ENCODE results near the gene FBXL13.
"Not testable (repeated sequence)": the region's sequence is repeated elsewhere in the genome, so short reads cannot be mapped to it uniquely, and the experiment has no call there.

FBXL13 gene

DNA sequence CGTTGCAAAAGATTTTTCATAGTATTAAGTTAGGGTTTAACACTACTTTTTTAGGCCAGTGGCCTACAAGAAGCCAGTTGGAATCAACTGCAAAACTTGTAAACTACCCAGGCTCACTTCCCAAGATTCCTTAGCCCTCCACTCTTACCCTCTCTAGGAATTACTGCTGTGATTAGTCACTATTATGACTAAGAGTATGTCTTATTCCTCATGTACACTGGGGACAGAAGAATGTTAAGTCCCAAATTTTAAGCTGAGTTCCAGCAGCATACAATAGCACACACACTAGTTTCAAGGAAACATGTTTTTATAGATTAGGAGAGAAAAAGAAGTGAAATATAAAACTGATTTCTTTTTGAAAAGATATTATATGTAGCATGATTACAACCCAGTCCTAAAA lies 42.8 kb downstream of the FBXL13 start:
- FAIRE-seq = no peak
- DNase-seq (ENCODE audit: insufficient read length, low spot score) = no peak

DNA sequence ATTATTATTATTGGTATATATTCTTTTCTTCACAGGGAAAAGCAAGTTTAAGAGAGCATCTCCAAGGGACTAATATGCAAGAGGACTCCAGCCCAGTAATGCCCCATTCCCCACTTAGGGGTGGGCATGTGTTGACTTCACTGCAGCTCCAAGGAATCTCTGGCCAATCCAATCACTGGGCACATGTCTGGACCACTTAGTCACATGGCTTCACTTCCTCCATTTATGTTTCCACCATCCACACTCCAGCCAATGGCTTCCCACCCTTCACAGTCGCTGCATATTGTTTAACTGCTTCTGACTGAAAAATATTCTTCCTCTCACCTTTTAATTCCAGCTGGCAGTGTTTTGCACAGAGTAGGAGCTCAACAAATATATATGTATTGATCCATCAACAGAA lies 43.6 kb downstream of the FBXL13 start:
- FAIRE-seq = no peak
- DNase-seq (ENCODE audit: insufficient read length, low spot score) = no peak

DNA sequence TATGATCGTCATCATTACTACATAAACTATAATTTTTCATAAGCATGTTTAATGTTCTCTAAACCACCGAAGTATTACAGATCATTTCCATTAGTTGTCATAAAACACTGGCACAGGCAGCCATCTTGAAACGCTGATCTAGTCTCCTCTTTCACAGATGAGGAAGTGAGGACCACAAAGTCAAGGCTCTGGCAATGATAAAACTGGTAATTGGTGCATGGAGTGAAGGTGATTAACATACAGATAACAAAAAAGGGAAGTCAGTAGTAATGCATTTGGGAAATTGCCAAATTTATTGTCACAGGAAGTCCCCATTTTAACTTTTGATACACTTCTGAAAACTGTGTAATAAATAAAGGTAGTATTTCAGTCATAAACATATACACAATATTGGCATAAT lies 49.3 kb downstream of the FBXL13 start:
- DNase-seq (ENCODE audit: insufficient read length, low spot score) (no peak), FAIRE-seq (no peak)

DNA sequence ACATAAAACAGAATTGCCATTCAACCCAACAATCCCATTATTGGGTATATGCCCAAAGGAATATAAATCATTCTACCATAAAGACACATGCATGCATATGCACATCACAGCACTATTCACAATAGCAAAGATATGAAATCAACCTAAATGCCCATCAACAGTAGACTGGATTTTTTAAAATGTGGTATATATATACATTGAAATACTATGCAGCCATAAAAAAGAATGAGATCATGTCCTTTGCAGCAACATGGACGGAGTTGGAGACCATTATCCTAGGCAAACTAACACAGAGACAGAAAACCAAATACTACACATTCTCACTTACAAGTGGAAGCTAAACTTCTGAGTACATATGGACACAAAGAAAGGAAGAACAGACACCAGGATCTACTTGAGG lies 51.0 kb downstream of the FBXL13 start:
- not testable (repeated sequence) for FAIRE-seq

DNA sequence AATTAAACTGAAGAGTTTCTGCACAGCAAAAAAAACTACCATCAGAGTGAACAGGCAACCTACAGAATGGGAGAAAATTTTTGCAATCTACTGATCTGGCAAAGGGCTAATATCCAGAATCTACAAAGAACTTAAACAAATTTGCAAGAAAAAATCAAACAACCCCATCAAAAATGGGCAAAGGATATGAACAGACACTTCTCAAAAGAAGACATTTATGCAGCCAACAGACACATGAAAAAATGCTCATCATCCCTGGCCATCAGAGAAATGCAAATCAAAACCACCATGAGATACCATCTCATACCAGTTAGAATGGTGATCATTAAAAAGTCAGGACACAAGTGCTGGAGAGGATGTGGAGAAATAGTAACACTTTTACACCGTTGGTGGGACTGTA lies 53.1 kb downstream of the FBXL13 start:
- not testable (repeated sequence) for FAIRE-seq; DNase-seq (ENCODE audit: insufficient read length, low spot score)

More for the DNA sequence above, 51.0 kb downstream of the FBXL13 start:
- DNase-seq (ENCODE audit: insufficient read length, low spot score) = not testable (repeated sequence)

DNA sequence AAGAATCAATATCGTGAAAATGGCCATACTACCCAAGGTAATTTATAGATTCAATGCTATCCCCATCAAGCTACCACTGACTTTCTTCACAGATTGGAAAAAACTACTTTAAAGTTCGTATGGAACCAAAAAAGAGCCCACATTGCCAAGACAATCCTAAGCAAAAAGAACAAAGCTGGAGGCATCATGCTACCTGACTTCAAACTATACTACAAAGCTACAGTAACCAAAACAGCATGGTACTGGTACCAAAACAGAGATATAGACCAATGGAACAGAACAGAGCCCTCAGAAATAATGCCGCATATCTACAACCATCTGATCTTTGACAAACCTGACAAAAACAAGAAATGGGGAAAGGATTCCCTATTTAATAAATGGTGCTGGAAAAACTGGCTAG lies 53.7 kb downstream of the FBXL13 start:
- not testable (repeated sequence) for FAIRE-seq; DNase-seq (ENCODE audit: insufficient read length, low spot score)

DNA sequence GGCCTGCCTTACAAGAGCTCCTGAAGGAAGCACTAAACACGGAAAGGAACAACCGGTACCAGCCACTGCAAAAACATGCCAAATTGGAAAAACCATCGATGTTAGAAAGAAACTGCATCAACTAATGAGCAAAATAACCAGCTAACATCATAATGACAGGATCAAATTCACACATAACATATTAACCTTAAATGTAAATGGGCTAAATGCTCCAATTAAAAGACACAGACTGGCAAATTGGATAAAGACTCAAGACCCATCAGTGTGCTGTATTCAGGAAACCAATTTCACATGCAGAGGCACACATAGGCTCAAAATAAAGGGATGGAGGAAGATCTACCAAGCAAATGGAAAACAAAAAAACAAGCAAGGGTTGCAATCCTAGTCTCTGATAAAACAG lies 56.3 kb downstream of the FBXL13 start:
- not testable (repeated sequence) for DNase-seq (ENCODE audit: insufficient read length, low spot score); FAIRE-seq

DNA sequence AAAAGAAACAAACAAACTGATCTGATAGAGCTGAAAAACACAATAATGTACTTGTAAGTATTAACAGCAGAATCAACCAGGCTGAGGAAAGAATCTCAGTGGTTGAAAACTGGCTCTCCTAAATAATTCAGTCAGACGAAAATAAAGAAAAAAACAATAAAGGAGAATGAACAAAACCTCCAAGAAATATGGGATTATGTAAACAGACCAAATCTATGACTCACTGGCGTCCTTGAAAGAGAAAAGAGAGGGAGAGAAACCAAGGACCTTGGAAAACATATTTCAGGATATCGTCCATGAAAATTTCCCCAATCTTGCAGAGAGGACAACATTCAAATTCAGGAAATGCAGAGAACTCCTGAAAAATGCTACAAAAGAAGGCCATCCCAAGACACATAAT lies 62.9 kb downstream of the FBXL13 start:
- DNase-seq (ENCODE audit: insufficient read length, low spot score) (no peak), FAIRE-seq (no peak)

DNA sequence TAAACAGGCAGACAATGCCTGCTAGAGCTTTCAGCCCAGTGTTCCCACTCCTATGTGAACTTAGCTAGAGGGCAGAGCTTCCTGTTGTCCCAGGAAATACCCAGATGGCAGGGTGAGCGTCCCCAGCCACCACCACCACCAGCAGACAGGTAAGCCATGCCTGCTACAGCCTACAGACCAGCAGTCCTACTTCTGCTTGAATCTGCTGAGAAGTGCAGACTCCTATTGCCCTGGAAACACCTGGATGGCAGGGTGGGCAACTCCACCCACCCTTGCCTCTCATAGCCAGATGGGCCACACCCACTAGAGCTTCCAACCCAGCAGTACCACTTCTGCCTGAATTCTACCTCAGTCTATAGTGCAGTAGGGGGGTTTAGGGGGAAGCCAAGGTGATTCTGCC lies 64.4 kb downstream of the FBXL13 start:
- FAIRE-seq = no peak
- DNase-seq (ENCODE audit: insufficient read length, low spot score) = no peak

DNA sequence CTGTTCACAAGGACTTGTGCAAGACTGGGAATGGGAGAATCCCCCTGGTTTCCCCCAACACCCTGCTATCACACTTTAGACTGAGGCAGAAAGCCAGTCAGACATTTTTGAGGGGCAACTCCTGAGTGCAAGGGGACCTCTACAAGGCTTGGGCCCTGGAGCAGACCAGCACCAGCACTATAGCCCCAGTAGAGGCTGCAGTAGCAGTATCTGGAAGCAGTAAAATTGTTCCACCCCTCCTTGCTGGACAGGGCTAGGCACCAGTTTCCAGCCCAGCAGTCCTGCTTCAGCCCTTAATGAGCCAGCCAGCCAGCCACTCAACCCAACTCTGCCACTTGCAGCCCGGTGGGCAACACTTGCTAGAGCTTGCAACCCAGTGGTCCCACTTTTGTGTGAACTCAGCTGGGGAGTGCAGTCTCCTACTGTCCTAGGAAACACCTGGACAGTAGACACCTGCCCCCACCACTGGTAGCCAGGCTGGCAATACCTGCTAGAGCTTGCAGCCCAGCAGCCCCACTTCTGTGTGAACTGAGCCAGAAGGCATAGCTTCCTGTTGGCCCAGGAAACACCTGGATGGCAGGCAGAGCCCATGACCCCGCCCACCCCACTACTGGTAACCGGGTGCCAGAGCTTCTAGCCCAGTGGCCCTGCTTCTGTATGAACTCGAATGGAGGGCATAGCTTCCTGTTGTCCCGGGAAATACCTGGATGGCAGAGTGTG lies 65.0 kb downstream of the FBXL13 start:
- FAIRE-seq (no peak), DNase-seq (ENCODE audit: insufficient read length, low spot score) (no peak)

DNA sequence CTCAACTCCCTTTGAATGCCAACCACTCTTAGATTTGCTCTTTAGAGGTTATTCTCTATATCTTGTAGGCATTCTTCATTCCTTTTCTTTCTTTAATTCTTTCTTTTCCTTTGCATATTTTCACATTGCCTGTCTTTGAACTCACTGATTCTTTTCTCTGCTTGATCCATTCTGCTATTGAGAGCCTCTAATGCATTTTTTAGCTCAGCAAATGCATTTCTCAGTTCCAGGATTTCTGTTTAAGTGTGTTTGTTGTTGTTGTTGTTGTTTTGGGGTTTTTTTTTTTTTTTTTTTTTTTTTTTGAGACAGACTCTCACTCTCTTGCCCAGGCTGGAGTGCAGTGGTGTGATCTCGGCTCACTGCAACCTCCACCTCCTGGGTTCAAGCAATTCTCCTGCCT lies 71.6 kb downstream of the FBXL13 start:
- DNase-seq (ENCODE audit: insufficient read length, low spot score) = no peak
- FAIRE-seq = no peak

DNA sequence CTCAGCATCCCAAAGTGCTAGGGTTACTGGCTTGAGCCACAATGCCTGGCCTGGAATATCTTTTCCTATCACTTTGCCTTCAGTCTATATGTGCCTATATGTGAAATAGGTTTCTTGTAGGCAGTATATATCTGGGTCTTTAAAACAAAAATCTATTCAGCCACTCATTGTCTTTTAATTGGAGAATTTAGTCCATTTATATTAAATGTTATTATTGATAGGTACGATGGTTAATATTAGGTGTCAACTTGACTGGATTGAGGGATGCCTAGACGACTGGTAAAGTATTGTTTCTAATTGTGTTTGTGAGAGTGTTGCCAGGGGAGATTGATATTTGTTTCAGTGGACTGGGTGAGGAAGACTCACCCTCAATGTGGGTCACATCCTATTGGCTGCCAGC lies 73.4 kb downstream of the FBXL13 start:
- no peak for FAIRE-seq
- no peak for DNase-seq (ENCODE audit: insufficient read length, low spot score)

DNA sequence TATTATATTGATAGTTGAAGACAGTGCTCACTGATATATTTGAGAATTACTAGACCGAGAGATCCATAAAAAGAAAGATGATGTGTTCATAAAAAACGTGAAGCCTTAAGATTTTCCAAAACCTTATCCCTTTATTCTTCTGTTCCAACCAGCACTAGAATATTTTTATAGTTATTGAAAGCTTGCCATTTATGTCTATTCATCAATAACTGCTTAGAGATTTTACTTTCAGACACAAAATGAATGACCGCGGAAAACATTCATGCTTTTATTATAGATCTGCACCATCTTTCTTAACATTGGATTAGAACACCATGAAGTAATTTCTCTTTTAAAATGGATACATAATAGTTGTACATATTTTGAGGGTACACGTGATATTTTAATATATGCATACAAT lies 77.6 kb downstream of the FBXL13 start:
- FAIRE-seq (no peak), DNase-seq (ENCODE audit: insufficient read length, low spot score) (no peak)

DNA sequence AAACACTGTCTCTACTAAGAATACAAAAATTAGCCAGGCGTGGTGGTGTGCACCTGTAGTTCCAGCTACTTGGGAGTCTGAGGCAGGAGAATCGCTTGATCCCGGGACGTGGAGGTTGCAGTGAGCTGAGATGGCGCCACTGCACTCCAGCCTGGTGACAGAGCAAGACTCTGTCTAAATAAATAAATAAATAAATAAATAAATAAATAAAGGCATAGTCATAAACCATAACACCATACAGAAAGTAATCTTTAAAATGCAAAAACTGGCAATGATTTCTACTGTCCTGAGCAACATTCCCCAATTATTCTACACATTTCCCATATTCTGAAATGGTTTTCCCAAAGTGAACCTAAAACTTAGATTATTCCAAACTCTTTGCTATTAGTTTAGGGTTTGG lies 79.0 kb downstream of the FBXL13 start:
- not testable (repeated sequence) for DNase-seq (ENCODE audit: insufficient read length, low spot score); FAIRE-seq

DNA sequence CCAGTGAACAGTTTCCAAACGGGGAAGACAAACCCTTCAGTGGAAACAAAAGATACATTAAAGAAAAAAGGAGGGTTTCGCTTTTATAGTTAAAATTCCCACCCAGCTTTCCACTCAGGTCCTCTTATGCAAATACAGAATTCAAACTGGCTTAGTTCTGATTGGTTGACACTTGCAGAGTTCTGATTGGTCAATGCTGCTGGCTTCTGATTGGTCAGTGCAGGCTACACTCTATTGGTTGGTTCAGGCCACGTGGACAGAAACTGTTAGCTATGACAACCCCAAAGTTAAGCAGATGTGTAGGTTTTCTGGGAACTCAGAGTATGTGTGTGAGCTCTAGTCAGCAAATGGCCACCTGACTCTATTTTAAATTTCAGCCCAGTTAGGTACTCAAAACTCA lies 80.0 kb downstream of the FBXL13 start:
- FAIRE-seq = no peak
- DNase-seq (ENCODE audit: insufficient read length, low spot score) = no peak

DNA sequence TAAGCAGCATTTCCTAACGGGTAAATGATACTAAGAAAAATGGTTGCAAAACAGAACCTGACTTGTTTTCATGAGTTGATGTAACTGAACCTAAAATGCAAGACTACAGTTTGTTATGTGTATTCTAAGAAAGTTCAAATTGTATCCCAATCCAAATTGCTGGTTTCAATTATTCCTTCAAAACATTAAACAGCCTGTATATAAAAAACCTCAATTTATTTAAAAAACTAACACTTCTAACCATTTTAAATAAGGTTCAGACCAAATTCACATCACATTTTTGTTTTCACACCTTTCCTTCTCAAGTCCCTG lies 80.9 kb downstream of the FBXL13 start:
- FAIRE-seq = no peak
- no peak for DNase-seq (ENCODE audit: insufficient read length, low spot score)

DNA sequence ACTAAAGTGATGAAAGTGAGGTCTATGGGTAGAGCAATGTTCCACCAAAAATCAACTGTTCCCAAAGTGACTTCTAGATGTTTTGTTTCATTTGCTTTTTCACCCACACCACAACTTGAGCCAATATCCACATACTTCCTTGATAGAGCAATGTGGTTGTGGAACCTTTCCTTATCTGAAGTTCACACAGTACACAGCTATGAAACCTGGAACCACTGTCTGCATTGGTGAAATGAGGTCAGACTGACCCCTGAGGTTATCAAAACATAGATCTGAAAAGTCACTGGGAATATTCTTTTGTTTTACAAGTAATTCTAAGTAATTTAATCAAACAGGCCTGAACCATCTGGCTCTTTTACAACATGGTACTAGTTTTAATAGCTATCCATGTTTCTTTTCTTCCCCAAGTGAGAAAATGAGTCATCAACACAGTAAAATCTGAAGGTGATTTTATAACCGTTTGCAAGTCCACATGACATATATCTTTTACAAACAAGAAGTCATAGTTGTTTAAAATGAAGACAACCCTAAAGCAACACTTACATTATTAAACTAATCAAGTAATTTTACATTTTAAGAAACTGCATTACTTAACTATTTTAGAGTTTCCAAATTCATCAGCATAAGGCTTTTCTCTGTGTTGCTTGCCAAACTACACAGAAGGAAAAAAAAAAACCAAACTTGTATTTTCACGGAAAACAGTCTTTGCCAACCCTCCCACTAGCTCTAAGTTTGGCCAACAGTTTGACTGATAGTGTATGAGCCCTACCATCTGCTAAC lies 81.5 kb downstream of the FBXL13 start:
- DNase-seq (ENCODE audit: insufficient read length, low spot score) (no peak), FAIRE-seq (no peak)

DNA sequence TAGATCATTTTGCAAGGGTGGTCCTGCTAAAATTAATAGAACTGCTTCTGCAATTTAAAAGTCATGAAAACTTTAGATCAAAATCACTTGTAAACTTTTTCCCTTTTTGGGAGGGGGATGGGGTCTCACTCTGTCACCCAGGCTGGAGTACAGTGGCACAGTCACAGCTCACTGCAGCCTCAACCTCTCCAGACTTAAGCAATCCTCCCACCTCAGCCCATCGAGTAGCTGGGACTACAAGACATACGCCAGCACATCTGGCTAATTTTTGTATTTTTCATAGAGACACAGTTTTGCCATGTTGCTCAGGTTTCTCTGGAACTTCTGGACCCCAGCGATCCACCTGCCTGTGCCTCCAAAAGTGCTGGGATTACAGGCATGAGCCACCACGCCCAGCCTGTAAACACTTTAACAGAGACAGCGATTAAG lies 82.1 kb downstream of the FBXL13 start:
- FAIRE-seq (no peak), DNase-seq (ENCODE audit: insufficient read length, low spot score) (no peak)

DNA sequence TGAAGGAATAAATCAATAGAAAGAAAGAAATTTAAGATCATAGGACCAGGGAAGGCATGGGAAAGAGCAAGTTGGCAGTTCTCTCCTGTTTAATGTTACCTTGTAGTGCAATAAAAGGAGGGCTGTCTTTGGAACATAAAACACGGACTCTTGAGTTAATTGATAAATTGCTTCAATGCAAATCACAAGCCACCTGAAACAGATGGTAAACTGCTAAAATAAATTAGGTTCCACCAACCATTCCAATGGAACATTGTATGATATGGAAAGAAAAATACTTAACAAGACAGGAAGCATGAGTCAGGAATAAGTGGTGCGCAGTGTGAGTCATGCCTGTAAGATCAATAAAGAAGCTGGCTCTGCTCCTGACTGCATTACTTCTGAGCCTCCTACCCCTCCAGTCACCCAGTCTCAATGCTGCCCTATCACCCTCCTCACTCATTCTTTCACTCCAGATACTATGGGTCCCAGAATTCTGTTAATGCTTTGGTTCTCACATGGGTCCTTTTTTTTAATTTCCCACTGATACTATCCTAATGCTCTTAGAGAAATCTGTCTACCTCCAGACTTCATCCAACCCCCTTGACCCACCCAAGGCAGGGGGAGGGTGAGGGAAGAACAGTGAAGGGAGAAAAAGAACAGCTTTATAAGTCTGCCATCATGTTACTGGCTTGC lies 82.9 kb downstream of the FBXL13 start:
- no peak for FAIRE-seq
- peak; percentile 77 for DNase-seq (ENCODE audit: insufficient read length, low spot score)

DNA sequence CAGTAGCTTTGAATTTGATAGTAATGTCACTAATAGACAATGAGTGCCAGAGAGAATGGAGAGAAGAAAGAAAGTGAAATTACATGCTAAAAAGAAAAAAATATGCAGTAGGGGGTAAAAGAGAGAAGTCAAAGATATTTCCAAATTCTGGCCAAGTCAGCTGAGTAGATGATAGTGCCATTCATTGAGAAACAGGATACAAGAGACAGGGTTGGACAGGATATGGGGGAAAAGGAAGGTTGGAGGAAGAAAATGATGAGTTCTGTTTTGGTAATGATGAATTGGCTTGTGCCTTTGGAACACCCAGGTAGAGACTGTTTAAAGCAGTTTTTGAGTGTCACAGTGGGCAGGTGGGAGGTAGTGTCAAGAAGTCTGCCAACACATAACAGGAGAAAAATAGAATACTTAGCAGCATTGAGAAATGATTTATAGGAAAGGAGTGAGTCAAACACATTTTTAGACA lies 83.5 kb downstream of the FBXL13 start:
- FAIRE-seq = no peak
- no peak for DNase-seq (ENCODE audit: insufficient read length, low spot score)

DNA sequence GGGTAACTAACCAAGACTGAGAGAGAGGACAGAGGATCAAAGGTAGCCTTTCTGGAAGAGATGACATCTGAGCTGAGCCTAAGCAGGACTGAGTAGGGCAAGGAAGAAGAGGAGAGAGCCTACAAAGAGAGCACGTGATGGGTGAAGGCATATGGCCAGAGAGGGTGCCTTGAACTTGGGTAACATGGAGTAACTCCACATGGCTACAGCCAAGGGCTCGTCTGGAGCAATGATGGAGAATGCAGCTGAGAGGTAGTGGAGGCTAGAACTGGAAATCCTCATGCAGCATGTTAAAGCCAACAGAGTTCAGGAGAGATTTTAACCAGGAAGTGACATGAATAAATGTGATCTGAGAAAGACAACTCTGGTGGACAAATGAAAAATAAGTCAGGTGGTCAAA lies 84.0 kb downstream of the FBXL13 start:
- no peak for FAIRE-seq
- no peak for DNase-seq (ENCODE audit: insufficient read length, low spot score)
